ENCODE measurements around the gene RCAN2.

DNA sequence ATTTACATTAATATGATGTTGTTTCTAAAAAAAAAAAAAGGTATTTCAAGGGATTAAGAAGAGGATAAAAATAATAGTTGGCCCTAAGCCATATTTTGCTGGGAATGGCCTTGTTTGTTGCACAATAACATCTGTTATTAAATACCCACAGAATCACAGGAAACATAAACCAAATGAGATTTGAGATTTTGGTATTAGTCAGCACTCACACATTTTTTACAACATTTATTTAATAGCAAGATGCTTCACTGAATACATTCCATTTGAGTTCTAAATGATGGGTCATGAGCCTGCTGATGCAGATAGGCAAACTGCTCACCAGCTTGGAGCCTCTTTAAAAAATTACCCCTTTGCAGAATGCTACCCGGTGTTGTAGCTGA, 227.6 kb downstream of the RCAN2 start:
- TF ChIP-seq SPI1 (IDR thresholded peaks at IDR 0.05; ENCODE audit: low read depth, low read length) (no peak), POLR2A (IDR thresholded peaks at IDR 0.05; ENCODE audit: low read depth, low read length) (no peak), TAF1 (IDR thresholded peaks at IDR 0.05; ENCODE audit: low read depth, low read length) (no peak), POLR2AphosphoS5 (IDR thresholded peaks at IDR 0.05; ENCODE audit: low read depth, low read length) (no peak)

Measured in GM12891 (cell line).